H9 (cell line): ENCODE data around the gene THSD7B. TPM values are rescaled to one million over a fixed set of nuclear protein-coding genes. Genes with fewer than 3 reads are reported as not detected.

Experiments
- DNase-seq: peaks from one replicate; pipeline ENCODE4 v3.0.0-alpha.2; 2017
- H2AFZ ChIP-seq: one replicate; pipeline ENCODE4 v1.6.1; 2013; ENCODE audit warnings: mild to moderate bottlenecking, low read length, control low read depth, moderate library complexity
- H2AK5ac ChIP-seq: 2 replicates; pipeline ENCODE4 v1.6.1; 2013; ENCODE audit warnings: low read length, control low read depth, mixed read lengths; ENCODE audit not compliant: insufficient read length
- H2BK120ac ChIP-seq: one replicate; pipeline ENCODE4 v1.6.1; 2013; ENCODE audit warnings: low read depth, mild to moderate bottlenecking, low read length, control low read depth, inconsistent platforms; ENCODE audit not compliant: poor library complexity, severe bottlenecking
- H2BK12ac ChIP-seq: 2 replicates; pipeline ENCODE4 v1.6.1; 2013; ENCODE audit warnings: low read length, control low read depth, mixed read lengths, low read depth; ENCODE audit not compliant: insufficient read length
- H2BK15ac ChIP-seq: 2 replicates; pipeline ENCODE4 v1.6.1; 2013; ENCODE audit warnings: low read depth, low read length, control low read depth
- H2BK20ac ChIP-seq: one replicate; pipeline ENCODE4 v1.6.1; 2013; ENCODE audit warnings: low read depth, mild to moderate bottlenecking, low read length, control low read depth, inconsistent platforms; ENCODE audit not compliant: poor library complexity, severe bottlenecking
- H2BK5ac ChIP-seq: 2 replicates; pipeline ENCODE4 v1.6.1; 2013; ENCODE audit warnings: low read length, control low read depth, mixed read lengths; ENCODE audit not compliant: insufficient read length
- H3K14ac ChIP-seq: 2 replicates; pipeline ENCODE4 v1.6.1; 2013; ENCODE audit warnings: low read length, control low read depth; ENCODE audit not compliant: insufficient read depth
- H3K18ac ChIP-seq: 2 replicates; pipeline ENCODE4 v1.6.1; 2013; ENCODE audit warnings: low read depth, mild to moderate bottlenecking, mixed read lengths, low read length, control low read depth; ENCODE audit not compliant: insufficient read length
- H3K23ac ChIP-seq: 2 replicates; pipeline ENCODE4 v1.6.1; 2013; ENCODE audit warnings: low read length, control low read depth, mixed read lengths, low read depth; ENCODE audit not compliant: insufficient read length
- H3K23me2 ChIP-seq: 2 replicates; pipeline ENCODE4 v1.6.1; 2013; ENCODE audit warnings: low read depth, mild to moderate bottlenecking, mixed read lengths, low read length, control low read depth; ENCODE audit not compliant: insufficient read length, poor library complexity, severe bottlenecking
- H3K27ac ChIP-seq: 2 replicates; pipeline ENCODE4 v1.5.1; 2013; ENCODE audit warnings: low read length, control low read depth, mixed read lengths, low read depth; ENCODE audit not compliant: insufficient read length
- H3K27me3 ChIP-seq: 2 replicates; pipeline ENCODE4 v1.6.1; 2013; ENCODE audit warnings: low read length, control low read depth, inconsistent platforms; ENCODE audit not compliant: insufficient read depth
- H3K4ac ChIP-seq: 2 replicates; pipeline ENCODE4 v1.6.1; 2013; ENCODE audit warnings: low read depth, mild to moderate bottlenecking, control low read depth, inconsistent platforms, low read length, moderate library complexity
- H3K4me1 ChIP-seq: 2 replicates; pipeline ENCODE4 v1.6.1; 2013; ENCODE audit warnings: low read length, control low read depth, inconsistent platforms; ENCODE audit not compliant: insufficient read depth
- H3K4me2 ChIP-seq: 2 replicates; pipeline ENCODE4 v1.6.1; 2013; ENCODE audit warnings: low read length, control low read depth, mixed read lengths; ENCODE audit not compliant: insufficient read length, insufficient read depth
- H3K56ac ChIP-seq: 2 replicates; pipeline ENCODE4 v1.6.1; 2013; ENCODE audit warnings: low read depth, mild to moderate bottlenecking, mixed read lengths, low read length, control low read depth; ENCODE audit not compliant: insufficient read length
- H3K79me1 ChIP-seq: 2 replicates; pipeline ENCODE4 v1.6.1; 2013; ENCODE audit warnings: low read depth, mild to moderate bottlenecking, moderate library complexity, low read length, control low read depth, inconsistent platforms; ENCODE audit not compliant: insufficient read depth, poor library complexity, severe bottlenecking
- H3K79me2 ChIP-seq: 2 replicates; pipeline ENCODE4 v1.6.1; 2013; ENCODE audit warnings: low read length, control low read depth, inconsistent platforms; ENCODE audit not compliant: insufficient read depth
- H3K9ac ChIP-seq: 2 replicates; pipeline ENCODE4 v1.6.1; 2013; ENCODE audit warnings: low read length, control low read depth, mixed read lengths; ENCODE audit not compliant: insufficient read length; ENCODE audit errors: extremely low read depth
- H3K9me3 ChIP-seq: one replicate; pipeline ENCODE4 v1.6.1; 2013; ENCODE audit warnings: low read depth, low read length, inconsistent platforms; ENCODE audit not compliant: control insufficient read depth
- H3T11ph ChIP-seq: one replicate; pipeline ENCODE4 v1.6.1; 2013; ENCODE audit warnings: mild to moderate bottlenecking, low read length, control low read depth, inconsistent platforms
- H4K20me1 ChIP-seq: one replicate; pipeline ENCODE4 v1.6.1; 2013; ENCODE audit not compliant: control insufficient read depth, insufficient read length, insufficient read depth
- H4K5ac ChIP-seq: 2 replicates; pipeline ENCODE4 v1.6.1; 2013; ENCODE audit warnings: low read depth, mild to moderate bottlenecking, mixed read lengths, low read length, control low read depth; ENCODE audit not compliant: insufficient read length
- H4K8ac ChIP-seq: replicated peaks from 2 replicates; pipeline ENCODE4 v1.6.1; 2013; ENCODE audit warnings: low read length, control low read depth, mixed read lengths, low read depth; ENCODE audit not compliant: insufficient read length
- H4K91ac ChIP-seq: 2 replicates; pipeline ENCODE4 v1.6.1; 2013; ENCODE audit warnings: low read depth, mild to moderate bottlenecking, moderate library complexity, mixed read lengths, low read length, control low read depth; ENCODE audit not compliant: insufficient read length
- H3K27ac Mint-ChIP-seq, 3 experiments: 2 replicates in 2 of 3; 3 replicates in 1 of 3; pipeline ENCODE4 v1.8.0; 2020 to 2021; ENCODE audit warnings: mixed read lengths in 3 of 3, mild to moderate bottlenecking in 1 of 3, moderate library complexity in 1 of 3
- H3K27me3 Mint-ChIP-seq: 2 replicates; pipeline ENCODE4 v1.8.0; 2021; ENCODE audit warnings: low read depth, mild to moderate bottlenecking, moderate library complexity, mixed read lengths
- H3K36me3 Mint-ChIP-seq, 3 experiments: 2 replicates in 2 of 3; 3 replicates in 1 of 3; pipeline ENCODE4 v1.8.0; 2020 to 2021; ENCODE audit warnings: low read depth in 3 of 3, mixed read lengths in 3 of 3; ENCODE audit not compliant: insufficient read depth in 1 of 3
- H3K4me1 Mint-ChIP-seq, 2 experiments: 2 replicates each; pipeline ENCODE4 v1.8.0; 2020; ENCODE audit warnings: mixed read lengths in 2 of 2
- H3K4me3 Mint-ChIP-seq, 2 experiments: 2 replicates in 1 of 2; 3 replicates in 1 of 2; pipeline ENCODE4 v1.8.0; 2020 to 2021; ENCODE audit warnings: mild to moderate bottlenecking in 2 of 2, mixed read lengths in 2 of 2, moderate library complexity in 1 of 2
- H3K9me3 Mint-ChIP-seq, 2 experiments: 2 replicates in 1 of 2; 3 replicates in 1 of 2; pipeline ENCODE4 v1.8.0; 2020; ENCODE audit warnings: mild to moderate bottlenecking in 2 of 2, mixed read lengths in 2 of 2, moderate library complexity in 1 of 2
- WGBS: extraction: QIAGEN DNeasy Blood & Tissue Kit; methylation state at CpG from one replicate; pipeline ENCODE4 v1.1.7; 2013; ENCODE audit warnings: missing lambda C conversion rate, low lambda C conversion rate, mixed read lengths; ENCODE audit not compliant: insufficient read length; ENCODE audit errors: extremely low coverage; 5-methylcytosine and 5-hydroxymethylcytosine counted together
- total RNA-seq: library from RNA; stranded (reverse); gene quantifications from 2 replicates; pipeline ENCODE4 v1.2.1, GENCODE V29; 2021
- TF ChIP-seq, protein P1 (sequence below): fragments of 200-600 bp; sonication (generic); conservative IDR thresholded peaks from 3 replicates; pipeline ENCODE4 v1.8.0; 2021; ENCODE audit warnings: antibody characterized with exemption, mild to moderate bottlenecking

The THSD7B gene
- total RNA-seq, 1 experiment from 2014 or later: 0.85 TPM

DNA sequence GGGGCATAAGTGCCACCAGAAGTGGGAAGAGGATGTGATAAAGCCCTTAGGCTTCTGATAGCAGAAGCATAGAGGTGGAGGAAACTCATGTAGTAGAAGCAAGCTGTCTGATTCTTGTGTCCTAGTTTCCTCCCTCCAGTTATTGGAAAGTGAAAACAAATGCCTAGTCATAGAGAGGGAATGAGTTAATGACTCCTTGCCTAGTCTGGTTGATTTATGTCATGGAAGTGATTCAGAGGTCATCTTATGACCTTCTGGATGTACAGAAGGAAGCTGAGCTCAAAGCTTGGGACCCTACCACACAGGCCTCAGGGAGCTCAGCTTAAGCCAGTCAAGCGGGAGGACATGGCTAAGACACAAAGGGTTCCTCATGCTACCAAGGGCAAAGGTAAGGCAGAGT, 232.2 kb downstream of the THSD7B start:
- WGBS: no CpG with 5 or more reads among the region's 1 CpG
- Histone ChIP-seq H2BK120ac (no peak overlapping the region), H4K20me1 (no peaks in the 10 kb centered on the region), H3K56ac (no peak overlapping the region), H4K5ac (no peak overlapping the region), H3K18ac (no peak overlapping the region), H3T11ph (no peak overlapping the region), H3K79me2 (no peaks in the 10 kb centered on the region), H2BK5ac (no peak overlapping the region), H3K27me3 (no peaks in the 10 kb centered on the region), H3K23me2 (no peaks in the 10 kb centered on the region), H3K9ac (no peak overlapping the region), H3K4me1 (no peaks in the 10 kb centered on the region), H3K4ac (no peak overlapping the region), H2AFZ (no peak overlapping the region), H3K27ac (no peak overlapping the region), H2BK20ac (no peak overlapping the region), H3K14ac (no peak overlapping the region), H2BK15ac (no peak overlapping the region), H3K9me3 (no peaks in the 10 kb centered on the region), H3K23ac (no peak overlapping the region), H3K79me1 (no peaks in the 10 kb centered on the region), H3K4me2 (no peak overlapping the region), H2AK5ac (no peak overlapping the region), H4K8ac (no peak overlapping the region), H4K91ac (no peak overlapping the region), H2BK12ac (no peak overlapping the region)
- no peak overlapping the region for H3K27ac Mint-ChIP-seq
- H3K36me3 Mint-ChIP-seq: no peaks in the 10 kb centered on the region
- no peaks in the 10 kb centered on the region; the same call in 1 of the 2 replicates for H3K27me3 Mint-ChIP-seq
- H3K4me1 Mint-ChIP-seq: no peaks in the 10 kb centered on the region
- TF ChIP-seq, protein P1, sequence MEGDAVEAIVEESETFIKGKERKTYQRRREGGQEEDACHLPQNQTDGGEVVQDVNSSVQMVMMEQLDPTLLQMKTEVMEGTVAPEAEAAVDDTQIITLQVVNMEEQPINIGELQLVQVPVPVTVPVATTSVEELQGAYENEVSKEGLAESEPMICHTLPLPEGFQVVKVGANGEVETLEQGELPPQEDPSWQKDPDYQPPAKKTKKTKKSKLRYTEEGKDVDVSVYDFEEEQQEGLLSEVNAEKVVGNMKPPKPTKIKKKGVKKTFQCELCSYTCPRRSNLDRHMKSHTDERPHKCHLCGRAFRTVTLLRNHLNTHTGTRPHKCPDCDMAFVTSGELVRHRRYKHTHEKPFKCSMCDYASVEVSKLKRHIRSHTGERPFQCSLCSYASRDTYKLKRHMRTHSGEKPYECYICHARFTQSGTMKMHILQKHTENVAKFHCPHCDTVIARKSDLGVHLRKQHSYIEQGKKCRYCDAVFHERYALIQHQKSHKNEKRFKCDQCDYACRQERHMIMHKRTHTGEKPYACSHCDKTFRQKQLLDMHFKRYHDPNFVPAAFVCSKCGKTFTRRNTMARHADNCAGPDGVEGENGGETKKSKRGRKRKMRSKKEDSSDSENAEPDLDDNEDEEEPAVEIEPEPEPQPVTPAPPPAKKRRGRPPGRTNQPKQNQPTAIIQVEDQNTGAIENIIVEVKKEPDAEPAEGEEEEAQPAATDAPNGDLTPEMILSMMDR: no peak
- H3K9me3 Mint-ChIP-seq: no peaks in the 10 kb centered on the region
- DNase-seq: no peak
- no peak overlapping the region for H3K4me3 Mint-ChIP-seq
